Measurements from ENCODE around the gene DENND1C. TPM values are rescaled to one million over a fixed set of nuclear protein-coding genes. Genes with fewer than 3 reads are reported as not detected.

DENND1C gene
- total RNA-seq, 2 experiments from 2014 or later: 94.1 to 97.5 TPM

Other genes with a start within 250 kb of the DENND1C start
- gene MLLT1, start 201.8 kb downstream of the DENND1C start, total RNA-seq: 10 to 100 TPM; 37.3 to 48.7 TPM
- under 1 TPM; 0.26 to 0.29 TPM for gene ACER1, start 148.2 kb downstream of the DENND1C start, total RNA-seq
- 100 to 1,000 TPM; 142 to 160 TPM for gene CLPP, start 120.3 kb downstream of the DENND1C start, total RNA-seq
- gene ALKBH7, start 109.0 kb downstream of the DENND1C start, total RNA-seq: 10 to 100 TPM; 46.1 to 48.8 TPM
- gene PSPN, start 105.9 kb downstream of the DENND1C start, total RNA-seq: 1 to 10 TPM; 2.1 to 2.6 TPM
- gene GTF2F1, start 88.6 kb downstream of the DENND1C start, total RNA-seq: 10 to 100 TPM; 71.2 to 71.5 TPM
- 100 to 1,000 TPM; 345 to 354 TPM for gene KHSRP, start 57.0 kb downstream of the DENND1C start, total RNA-seq
- gene SLC25A41, start 48.0 kb downstream of the DENND1C start, total RNA-seq: under 1 TPM; 0.16 to 0.18 TPM
- gene SLC25A23, start 22.0 kb downstream of the DENND1C start, total RNA-seq: 10 to 100 TPM; 27.5 to 28.0 TPM
- 1 to 10 TPM in 1 of 2 experiments, not detected in 1; 1.1 TPM for gene CRB3, start 17.5 kb downstream of the DENND1C start, total RNA-seq
- gene TUBB4A, start 20.5 kb upstream of the DENND1C start, total RNA-seq: 1 to 10 TPM; 6.6 to 6.9 TPM
- 1 to 10 TPM; 1.5 to 1.7 TPM for gene TNFSF9, start 49.2 kb upstream of the DENND1C start, total RNA-seq
- 10 to 100 TPM; 16.9 to 17.3 TPM for gene CD70, start 109.4 kb upstream of the DENND1C start, total RNA-seq
- 10 to 100 TPM; 47.1 to 47.6 TPM for gene TNFSF14, start 188.4 kb upstream of the DENND1C start, total RNA-seq
- gene C3, start 238.9 kb upstream of the DENND1C start, total RNA-seq: 1 to 10 TPM in 1 of 2 experiments, under 1 TPM in 1; 0.52 to 1.2 TPM